GM10266 (cell line): ENCODE data around the gene WSCD2.

Experiments used
- DNase-seq: peaks from one replicate; pipeline ENCODE4 v3.0.0; 2012; ENCODE audit errors: extremely low spot score
- CTCF ChIP-seq: IDR thresholded peaks from 2 replicates; pipeline ENCODE4 v1.5.1; 2012; ENCODE audit warnings: mild to moderate bottlenecking, low read depth; ENCODE audit not compliant: control insufficient read depth, insufficient read depth; ENCODE audit errors: missing control alignments

Gene WSCD2

GRCh38 chr12:108121320-108121719, 7.8 kb upstream of the WSCD2 start:
- TF ChIP-seq CTCF: no peak
- no peak for DNase-seq

- no peak for DNase-seq
- no peak for TF ChIP-seq CTCF
Measured at GRCh38 chr12:108121728-108122471, 7.2 kb upstream of the WSCD2 start.

- TF ChIP-seq CTCF: no peak
- no peak for DNase-seq
Measured at GRCh38 chr12:108122644-108123043, 6.4 kb upstream of the WSCD2 start.

- no peak for TF ChIP-seq CTCF
- no peak for DNase-seq
Measured at GRCh38 chr12:108123402-108123801, 5.7 kb upstream of the WSCD2 start.

GRCh38 chr12:108125073-108125472, 4.0 kb upstream of the WSCD2 start:
- TF ChIP-seq CTCF: no peak
- no peak for DNase-seq

GRCh38 chr12:108126212-108126611, 2.9 kb upstream of the WSCD2 start:
- no peak for TF ChIP-seq CTCF
- no peak for DNase-seq

- no peak for TF ChIP-seq CTCF
- no peak for DNase-seq
Measured at GRCh38 chr12:108126990-108127501, 2.0 kb upstream of the WSCD2 start.
